A673 (cell line): ENCODE data around the gene SPATA1. TPM values are rescaled to one million over a fixed set of nuclear protein-coding genes. Genes with fewer than 3 reads are reported as not detected.

Source experiments
- Bru-seq: library from RNA; stranded (reverse); fragments of 400-500 nt; gene quantifications from one replicate; lab custom pipeline; 2021; lab: Mats Ljungman, UMichigan
- BruChase-seq, 2 experiments: library from RNA; stranded (reverse); fragments of 400-500 nt; gene quantifications; one replicate each; lab custom pipeline; 2021; lab: Mats Ljungman, UMichigan
- BruUV-seq: library from RNA; stranded (reverse); fragments of 400-500 nt; replicated peaks from 2 replicates; lab custom pipeline; 2021; lab: Mats Ljungman, UMichigan
- CTCF ChIA-PET: fragments of 300-600 bp; sonication (Branson Sonifier 250); formaldehyde crosslinking; loops from one replicate; lab custom pipeline; 2022; ENCODE audit warnings: antibody characterized with exemption; lab: Charles Lee
- POLR2A ChIA-PET: fragments of 300-600 bp; sonication (Branson Sonifier 250); formaldehyde crosslinking; loops from one replicate; lab custom pipeline; 2022; ENCODE audit warnings: antibody characterized with exemption; ENCODE audit not compliant: low non-redundant PET; lab: Charles Lee
- DNase-seq: peaks from one replicate; pipeline ENCODE4 v3.0.0-alpha.2; 2015; ENCODE audit warnings: low spot score
- H3K27ac ChIP-seq: fragments of 200-600 bp; sonication (generic); 2 replicates; pipeline ENCODE4 v1.5.1; 2016; ENCODE audit warnings: mixed run types, low read depth, mild to moderate bottlenecking, mixed read lengths, antibody characterized with exemption, low read length; ENCODE audit not compliant: poor library complexity, severe bottlenecking
- H3K27me3 ChIP-seq: fragments of 200-600 bp; sonication (generic); replicated peaks from 2 replicates; pipeline ENCODE4 v1.6.1; 2017; ENCODE audit warnings: mixed run types, low read depth, mild to moderate bottlenecking, mixed read lengths, antibody characterized with exemption, low read length; ENCODE audit not compliant: insufficient read depth, poor library complexity
- H3K36me3 ChIP-seq: fragments of 200-600 bp; sonication (generic); 2 replicates; pipeline ENCODE4 v1.6.1; 2016; ENCODE audit warnings: mixed run types, mild to moderate bottlenecking, mixed read lengths, antibody characterized with exemption, low read length; ENCODE audit not compliant: insufficient read depth, poor library complexity, severe bottlenecking
- H3K4me1 ChIP-seq: fragments of 200-600 bp; sonication (generic); 2 replicates; pipeline ENCODE4 v1.6.1; 2017; ENCODE audit warnings: mixed run types, mild to moderate bottlenecking, mixed read lengths, antibody characterized with exemption, low read length; ENCODE audit not compliant: insufficient read depth, poor library complexity, severe bottlenecking
- H3K4me3 ChIP-seq: fragments of 200-600 bp; sonication (generic); 2 replicates; pipeline ENCODE4 v1.5.1; 2016; ENCODE audit warnings: low read depth, mixed run types, mild to moderate bottlenecking, mixed read lengths, low read length; ENCODE audit not compliant: poor library complexity, severe bottlenecking
- H3K9me3 ChIP-seq: fragments of 200-600 bp; sonication (generic); 2 replicates; pipeline ENCODE4 v1.6.1; 2016; ENCODE audit warnings: mixed run types, low read depth, mild to moderate bottlenecking, mixed read lengths, antibody characterized with exemption, low read length; ENCODE audit not compliant: poor library complexity, severe bottlenecking
- CTCF ChIP-seq: fragments of 300-800, 200-600 bp; sonication (generic); conservative IDR thresholded peaks from 2 replicates; pipeline ENCODE4 v1.5.1; 2017; ENCODE audit warnings: low read depth, mild to moderate bottlenecking, antibody characterized with exemption, low read length, moderate library complexity, mixed read lengths
- EZH2 ChIP-seq: fragments of 200-600 bp; sonication (generic); IDR thresholded peaks from 2 replicates; pipeline ENCODE4 v1.6.1; 2017; ENCODE audit warnings: borderline replicate concordance, low read depth, mild to moderate bottlenecking, mixed read lengths, antibody characterized with exemption, low read length; ENCODE audit not compliant: poor library complexity, severe bottlenecking
- intact Hi-C: fragments of 100-400 bp; cut with micrococcal nuclease; formaldehyde crosslinking; loops from one replicate; pipeline ENCODE4 v1.10.0; 2022; ENCODE audit not compliant: unreplicated experiment
- long read RNA-seq: library from polyadenylated mRNA; stranded (forward); transcript quantifications from one replicate; pipeline ENCODE4 v2.0.0, GENCODE V29; 2022
- total RNA-seq: library from RNA; stranded (reverse); gene quantifications from 2 replicates; pipeline ENCODE4 v1.2.3, GENCODE V29; 2021

The SPATA1 gene
- total RNA-seq (0.95 and 1.3 TPM in 2 replicates), Bru-seq, nascent RNA (percentile 32 among the genes with signal in this experiment), BruChase-seq, experiment 1, labeled RNA remaining after a 2-hour chase (percentile 22 among the genes with signal in this experiment), BruChase-seq, experiment 2, labeled RNA remaining after a 6-hour chase (percentile 21 among the genes with signal in this experiment)
- long read RNA-seq, partial matches to known transcripts, result 0 of 27 reads
- long read RNA-seq, other reads (novel, unspliced or antisense), result 27 of 27 reads

- CTCF ChIA-PET, result no interaction called here
- peak; percentile 98 for DNase-seq
- intact Hi-C loops, result loop anchor here (2.0 kb wide), 1 partner anchor 115 kb away; no protein-coding TSS in a partner anchor
- Histone ChIP-seq H3K9me3 (peaks cover 8% of the 10 kb centered on the region), H3K27ac (peak within 1 kb of the TSS; percentile 92), H3K4me3 (peak within 1 kb of the TSS; percentile 80), H3K36me3 (peaks cover 6% of the 10 kb centered on the region), H3K27me3 (no peaks in the 10 kb centered on the region), H3K4me1 (peaks cover 18% of the 10 kb centered on the region)
- BruUV-seq, result no TSS peak
- POLR2A ChIA-PET, result interaction anchor here (0.5 to 0.7 kb wide), 2 partner anchors 19 to 436 kb away, joined by 3 read pairs; no protein-coding TSS in a partner anchor
- TF ChIP-seq EZH2, result no peak
- no peak for TF ChIP-seq CTCF
These were observed at the start of gene SPATA1, which contains the start of gene GNG5 for GRCh38 chr1:84506002-84506728. Gene SPATA1 (plus strand): TSS chr1:84506386. CDS start chr1:84516360, 9,974 bp downstream. Gene GNG5 (minus strand): TSS chr1:84506581. CDS start chr1:84506091, 490 bp downstream.

GRCh38 chr1:84462118-84462517 is 44.1 kb upstream of the SPATA1 start:
- CTCF ChIA-PET, result no interaction called here

More at GRCh38 chr1:84462118-84462517, 44.1 kb upstream of the SPATA1 start:
- POLR2A ChIA-PET, result no interaction called here
- Histone ChIP-seq H3K27ac (no peak overlapping the region), H3K27me3 (peaks cover 36% of the 10 kb centered on the region), H3K9me3 (no peaks in the 10 kb centered on the region), H3K4me1 (no peaks in the 10 kb centered on the region), H3K4me3 (no peak overlapping the region), H3K36me3 (no peaks in the 10 kb centered on the region)
- no peak for DNase-seq
- no TSS peak for BruUV-seq
- TF ChIP-seq EZH2 (no peak), CTCF (no peak)
- intact Hi-C loops, result no loop called here
